Breast epithelium (tissue), 4 donors: ENCODE measurements around the gene LIPA. TPM values are rescaled to one million over a fixed set of nuclear protein-coding genes. Genes with fewer than 3 reads are reported as not detected.

Experiments used
- DNase-seq, 2 donors: peaks; one replicate each; pipeline ENCODE4 v3.0.0-alpha.2; 2019; ENCODE audit warnings: low spot score in 2 of 2
- H3K27ac ChIP-seq, 2 donors: fragments of 200-600 bp; sonication (generic) in 1 of 2; one replicate each; pipeline ENCODE4 v1.5.1; 2016 to 2019; ENCODE audit warnings: mild to moderate bottlenecking in 1 of 2
- H3K27me3 ChIP-seq, 2 donors: fragments of 200-600 bp; sonication (generic) in 1 of 2; one replicate each; pipeline versions ENCODE4 v1.5.1 to v1.6.0; 2017 to 2019; ENCODE audit warnings: control low read depth in 1 of 2, mild to moderate bottlenecking in 1 of 2
- H3K36me3 ChIP-seq: fragments of 200-600 bp; one replicate; pipeline ENCODE4 v1.5.1; 2019
- H3K4me1 ChIP-seq, 2 donors: fragments of 200-600 bp; sonication (generic); one replicate each; pipeline ENCODE4 v1.5.1; 2016 to 2019; ENCODE audit warnings: control low read depth in 1 of 2
- H3K4me3 ChIP-seq, 3 donors: fragments of 200-600 bp; sonication (generic); 1 replicate in 2 of 3; 2 replicates in 1 of 3; pipeline ENCODE4 v1.5.1; 2016 to 2019; ENCODE audit warnings: mild to moderate bottlenecking in 3 of 3, moderate library complexity in 2 of 3
- H3K9me3 ChIP-seq, 2 donors: fragments of 200-600 bp; sonication (generic) in 1 of 2; one replicate each; pipeline ENCODE4 v1.5.1; 2016 to 2019; ENCODE audit warnings: control low read depth in 1 of 2
- POLR2A ChIP-seq: fragments of 450-650 bp; IDR thresholded peaks from one replicate; pipeline ENCODE4 v1.6.1; 2016; ENCODE audit warnings: antibody characterized with exemption, mild to moderate bottlenecking, moderate library complexity
- POLR2AphosphoS5 ChIP-seq, 3 donors: sonication (generic); formaldehyde crosslinking; IDR thresholded peaks; one replicate each; pipeline ENCODE4 v1.6.1; 2017; ENCODE audit warnings: antibody characterized with exemption in 3 of 3
- intact Hi-C: fragments of 100-400 bp; cut with DNase I; formaldehyde crosslinking; loops from one replicate; pipeline ENCODE4 v1.15.1; 2023; ENCODE audit warnings: low total_unique reads
- total RNA-seq, 3 donors: library from RNA; depleted of rRNA; stranded (reverse); fragments of >200 nt; gene quantifications; one replicate each; pipeline ENCODE4 v1.1.0, GENCODE V29; 2016
- TF ChIP-seq, protein P1 (sequence below), 3 donors: fragments of 450-650 bp; IDR thresholded peaks; one replicate each; pipeline ENCODE4 v1.5.1; 2016 to 2017; ENCODE audit warnings: antibody characterized with exemption in 3 of 3, mild to moderate bottlenecking in 3 of 3, moderate library complexity in 3 of 3

The LIPA gene
- total RNA-seq, 3 donors from 2014 or later: 44.9 to 90.7 (median 67.2) TPM

DNA sequence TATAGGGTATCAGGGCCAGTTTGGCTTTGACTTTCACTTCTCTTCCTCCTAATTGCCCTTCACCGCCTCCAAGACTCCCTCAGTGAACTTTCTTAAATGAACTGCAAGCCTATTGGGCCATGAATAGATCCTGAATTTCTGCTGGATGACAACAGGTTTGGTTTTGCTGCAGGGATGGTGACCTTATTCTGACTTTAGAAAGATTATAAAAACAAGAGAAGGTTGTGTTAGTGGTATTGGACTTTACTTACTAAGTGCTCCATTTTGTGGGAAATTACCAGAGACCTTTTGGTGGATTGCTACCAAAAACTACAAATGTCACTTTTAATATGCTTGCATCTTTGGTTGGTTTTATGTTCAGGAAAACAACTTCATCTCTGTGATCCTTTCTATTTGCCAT lies 11.5 kb upstream of the LIPA start:
- no peaks in the 10 kb centered on the region for H3K27me3 ChIP-seq
- H3K4me3 ChIP-seq: no peak overlapping the region
- H3K36me3 ChIP-seq: no peaks in the 10 kb centered on the region
- H3K9me3 ChIP-seq: no peaks in the 10 kb centered on the region
- TF ChIP-seq, protein P1, sequence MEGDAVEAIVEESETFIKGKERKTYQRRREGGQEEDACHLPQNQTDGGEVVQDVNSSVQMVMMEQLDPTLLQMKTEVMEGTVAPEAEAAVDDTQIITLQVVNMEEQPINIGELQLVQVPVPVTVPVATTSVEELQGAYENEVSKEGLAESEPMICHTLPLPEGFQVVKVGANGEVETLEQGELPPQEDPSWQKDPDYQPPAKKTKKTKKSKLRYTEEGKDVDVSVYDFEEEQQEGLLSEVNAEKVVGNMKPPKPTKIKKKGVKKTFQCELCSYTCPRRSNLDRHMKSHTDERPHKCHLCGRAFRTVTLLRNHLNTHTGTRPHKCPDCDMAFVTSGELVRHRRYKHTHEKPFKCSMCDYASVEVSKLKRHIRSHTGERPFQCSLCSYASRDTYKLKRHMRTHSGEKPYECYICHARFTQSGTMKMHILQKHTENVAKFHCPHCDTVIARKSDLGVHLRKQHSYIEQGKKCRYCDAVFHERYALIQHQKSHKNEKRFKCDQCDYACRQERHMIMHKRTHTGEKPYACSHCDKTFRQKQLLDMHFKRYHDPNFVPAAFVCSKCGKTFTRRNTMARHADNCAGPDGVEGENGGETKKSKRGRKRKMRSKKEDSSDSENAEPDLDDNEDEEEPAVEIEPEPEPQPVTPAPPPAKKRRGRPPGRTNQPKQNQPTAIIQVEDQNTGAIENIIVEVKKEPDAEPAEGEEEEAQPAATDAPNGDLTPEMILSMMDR (IDR thresholded peaks at IDR 0.05): no peak
- TF ChIP-seq POLR2A (no peak), POLR2AphosphoS5 (IDR thresholded peaks at IDR 0.05) (no peak)
- no peak overlapping the region for H3K27ac ChIP-seq
- H3K4me1 ChIP-seq: no peaks in the 10 kb centered on the region
- intact Hi-C loops: no loop called here
- no peak for DNase-seq

DNA sequence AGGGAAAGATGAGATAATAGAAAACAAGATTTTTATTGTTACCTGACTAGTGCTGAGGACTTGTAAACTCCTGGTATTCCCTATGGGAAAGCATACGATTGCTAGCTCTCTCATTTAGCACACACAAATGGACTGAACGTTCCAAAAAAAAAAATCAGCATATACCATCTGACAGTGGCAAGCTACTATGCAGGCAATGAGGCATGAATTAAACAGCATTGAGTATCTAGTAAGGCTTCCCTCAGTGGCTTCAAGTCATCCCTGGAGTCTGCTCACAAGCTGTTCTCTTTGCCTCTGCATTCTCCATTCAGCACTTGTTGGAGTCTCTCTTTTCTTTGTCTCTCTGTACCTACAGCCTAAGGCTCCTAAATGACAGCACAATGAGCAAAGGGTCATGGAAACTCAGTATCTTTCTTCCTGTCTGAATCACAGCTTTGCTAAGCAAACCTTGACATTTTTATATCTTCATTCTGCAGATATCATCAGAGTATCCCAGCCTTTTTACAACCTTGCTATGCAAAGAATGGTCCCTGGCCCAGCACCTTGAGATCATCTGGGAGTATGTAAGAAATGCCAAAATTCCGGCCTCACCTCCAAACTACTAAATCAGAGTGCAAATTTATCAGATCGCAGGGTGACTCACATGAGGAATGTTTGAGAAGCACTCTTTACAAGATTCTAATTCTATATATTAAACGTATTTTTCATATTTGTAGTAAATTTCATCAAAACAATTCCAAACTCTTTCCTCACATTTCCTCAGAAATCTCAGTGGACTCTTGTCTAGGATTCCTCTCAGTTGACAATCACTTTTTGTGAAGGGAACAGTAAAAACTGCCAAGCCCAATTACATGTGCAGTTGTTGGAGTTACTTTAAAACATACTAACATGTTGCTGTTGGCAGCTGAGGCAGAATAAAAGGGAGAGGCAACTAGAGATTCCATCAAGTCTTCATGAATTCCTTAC lies 10.8 kb upstream of the LIPA start:
- no peak overlapping the region for H3K27ac ChIP-seq
- DNase-seq: no peak
- intact Hi-C loops: no loop called here
- H3K27me3 ChIP-seq: no peaks in the 10 kb centered on the region
- no peaks in the 10 kb centered on the region for H3K36me3 ChIP-seq
- no peaks in the 10 kb centered on the region for H3K9me3 ChIP-seq
- TF ChIP-seq, protein P1 (IDR thresholded peaks at IDR 0.05): no peak
- TF ChIP-seq POLR2A: no peak
- no peak for TF ChIP-seq POLR2AphosphoS5 (IDR thresholded peaks at IDR 0.05)
- H3K4me1 ChIP-seq: no peaks in the 10 kb centered on the region
- H3K4me3 ChIP-seq: no peak overlapping the region

DNA sequence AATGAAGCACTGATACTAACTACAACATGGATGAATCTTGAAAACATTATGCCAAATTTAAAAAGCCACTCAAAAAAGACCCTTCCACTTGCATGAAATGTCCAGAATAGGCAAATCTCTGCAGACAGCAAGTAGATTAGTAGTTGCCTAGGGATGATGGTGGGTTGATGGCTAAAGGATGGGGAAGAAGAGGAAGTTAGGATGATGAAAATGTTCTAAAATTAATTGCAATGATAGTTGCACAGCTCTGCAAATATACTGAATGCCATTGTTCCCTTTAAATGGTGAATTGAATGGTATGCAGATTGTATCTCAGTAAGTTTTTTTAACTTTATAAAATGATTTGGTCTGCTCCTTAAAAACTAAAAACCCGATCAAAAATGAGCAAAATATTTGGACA lies 7.3 kb upstream of the LIPA start:
- no peaks in the 10 kb centered on the region for H3K4me1 ChIP-seq
- H3K9me3 ChIP-seq: no peaks in the 10 kb centered on the region
- no peaks in the 10 kb centered on the region for H3K36me3 ChIP-seq
- intact Hi-C loops: no loop called here
- no peak overlapping the region for H3K27ac ChIP-seq
- H3K4me3 ChIP-seq: no peak overlapping the region
- no peaks in the 10 kb centered on the region for H3K27me3 ChIP-seq
- TF ChIP-seq POLR2AphosphoS5 (IDR thresholded peaks at IDR 0.05): no peak
- TF ChIP-seq POLR2A: no peak
- TF ChIP-seq, protein P1 (IDR thresholded peaks at IDR 0.05): no peak
- DNase-seq: no peak

DNA sequence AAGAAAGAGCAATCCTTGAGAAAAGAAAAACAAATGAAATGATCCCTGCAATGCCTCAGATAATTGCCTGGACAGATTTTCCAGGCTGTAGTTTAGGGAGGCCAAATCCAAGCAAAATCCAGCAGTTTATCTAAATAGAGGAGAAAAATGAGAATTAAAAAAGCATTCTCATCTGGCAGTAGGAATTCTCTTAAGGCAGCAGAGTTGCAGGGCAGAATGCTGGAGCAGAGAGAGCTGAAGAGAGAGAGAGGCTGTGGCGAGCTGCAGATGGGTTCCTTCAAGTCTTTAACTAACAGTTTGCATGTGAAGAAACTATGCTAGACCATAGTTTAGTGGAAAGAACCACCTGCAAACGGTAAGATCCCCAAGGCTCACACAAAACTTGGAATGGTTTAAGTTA lies 6.0 kb upstream of the LIPA start:
- DNase-seq: no peak
- Histone ChIP-seq H3K9me3 (no peaks in the 10 kb centered on the region), H3K4me1 (no peaks in the 10 kb centered on the region), H3K4me3 (no peak overlapping the region), H3K27ac (no peak overlapping the region), H3K27me3 (no peaks in the 10 kb centered on the region), H3K36me3 (no peaks in the 10 kb centered on the region)
- intact Hi-C loops: no loop called here
- TF ChIP-seq, protein P1 (IDR thresholded peaks at IDR 0.05): no peak
- TF ChIP-seq POLR2A: no peak
- no peak for TF ChIP-seq POLR2AphosphoS5 (IDR thresholded peaks at IDR 0.05)

DNA sequence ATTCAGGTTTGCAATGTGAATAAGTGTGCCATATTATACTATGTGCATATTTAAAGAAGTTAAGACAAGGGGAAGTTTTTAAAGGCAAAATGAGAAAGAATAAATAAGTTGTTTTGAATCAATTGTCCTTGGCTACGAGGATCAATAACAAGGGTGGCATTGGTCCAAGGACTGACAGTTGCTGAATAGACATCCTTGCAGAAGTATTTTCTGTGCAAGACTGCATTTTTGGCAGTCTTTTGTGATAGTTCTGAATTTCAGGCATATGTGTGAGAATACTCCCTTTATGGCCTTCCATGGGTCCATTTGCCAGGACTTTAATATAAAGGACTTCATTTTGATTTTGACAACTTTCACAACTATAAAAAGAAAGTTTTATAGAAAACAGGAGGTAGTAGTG lies 5.4 kb upstream of the LIPA start:
- DNase-seq: no peak
- intact Hi-C loops: no loop called here
- H3K36me3 ChIP-seq: no peaks in the 10 kb centered on the region
- H3K9me3 ChIP-seq: no peaks in the 10 kb centered on the region
- no peaks in the 10 kb centered on the region for H3K27me3 ChIP-seq
- no peaks in the 10 kb centered on the region for H3K4me1 ChIP-seq
- TF ChIP-seq POLR2AphosphoS5 (IDR thresholded peaks at IDR 0.05) (no peak), POLR2A (no peak)
- H3K27ac ChIP-seq: no peak overlapping the region
- H3K4me3 ChIP-seq: no peak overlapping the region
